GM23248 (cell line): ENCODE results near the gene FHL3.

Experiments
- EZH2 ChIP-seq: fragments of 200-600 bp; sonication (generic); IDR thresholded peaks from 2 replicates; pipeline ENCODE4 v1.6.1; 2018; ENCODE audit warnings: antibody characterized with exemption, mild to moderate bottlenecking; ENCODE audit not compliant: insufficient read depth, poor library complexity, severe bottlenecking
- EZH2phosphoT487 ChIP-seq: fragments of 200-600 bp; sonication (generic); IDR thresholded peaks from 2 replicates; pipeline ENCODE4 v1.6.1; 2018; ENCODE audit warnings: antibody characterized with exemption, moderate library complexity, mild to moderate bottlenecking, low read depth; ENCODE audit not compliant: insufficient read depth

- no peak for TF ChIP-seq EZH2
- TF ChIP-seq EZH2phosphoT487: no peak
Observed at GRCh38 chr1:38009088-38009840, 4.0 kb upstream of the FHL3 start.
